Measurements from ENCODE around the gene HSD3B1.

GRCh38 chr1:119472819-119473175, 34.2 kb upstream of the HSD3B1 start:
- TF ChIP-seq, protein P1, sequence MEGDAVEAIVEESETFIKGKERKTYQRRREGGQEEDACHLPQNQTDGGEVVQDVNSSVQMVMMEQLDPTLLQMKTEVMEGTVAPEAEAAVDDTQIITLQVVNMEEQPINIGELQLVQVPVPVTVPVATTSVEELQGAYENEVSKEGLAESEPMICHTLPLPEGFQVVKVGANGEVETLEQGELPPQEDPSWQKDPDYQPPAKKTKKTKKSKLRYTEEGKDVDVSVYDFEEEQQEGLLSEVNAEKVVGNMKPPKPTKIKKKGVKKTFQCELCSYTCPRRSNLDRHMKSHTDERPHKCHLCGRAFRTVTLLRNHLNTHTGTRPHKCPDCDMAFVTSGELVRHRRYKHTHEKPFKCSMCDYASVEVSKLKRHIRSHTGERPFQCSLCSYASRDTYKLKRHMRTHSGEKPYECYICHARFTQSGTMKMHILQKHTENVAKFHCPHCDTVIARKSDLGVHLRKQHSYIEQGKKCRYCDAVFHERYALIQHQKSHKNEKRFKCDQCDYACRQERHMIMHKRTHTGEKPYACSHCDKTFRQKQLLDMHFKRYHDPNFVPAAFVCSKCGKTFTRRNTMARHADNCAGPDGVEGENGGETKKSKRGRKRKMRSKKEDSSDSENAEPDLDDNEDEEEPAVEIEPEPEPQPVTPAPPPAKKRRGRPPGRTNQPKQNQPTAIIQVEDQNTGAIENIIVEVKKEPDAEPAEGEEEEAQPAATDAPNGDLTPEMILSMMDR (conservative IDR thresholded peaks at IDR 0.05) = no peak
- no peak for TF ChIP-seq EZH2 (IDR thresholded peaks at IDR 0.05; ENCODE audit: low read depth)

Data from PC-9 (cell line).